Measurements from ENCODE around the gene CAMKMT. TPM values are rescaled to one million over a fixed set of nuclear protein-coding genes. Genes with fewer than 3 reads are reported as not detected.

The CAMKMT gene
- total RNA-seq, 1 experiment from 2014 or later = 17.4 TPM

DNA sequence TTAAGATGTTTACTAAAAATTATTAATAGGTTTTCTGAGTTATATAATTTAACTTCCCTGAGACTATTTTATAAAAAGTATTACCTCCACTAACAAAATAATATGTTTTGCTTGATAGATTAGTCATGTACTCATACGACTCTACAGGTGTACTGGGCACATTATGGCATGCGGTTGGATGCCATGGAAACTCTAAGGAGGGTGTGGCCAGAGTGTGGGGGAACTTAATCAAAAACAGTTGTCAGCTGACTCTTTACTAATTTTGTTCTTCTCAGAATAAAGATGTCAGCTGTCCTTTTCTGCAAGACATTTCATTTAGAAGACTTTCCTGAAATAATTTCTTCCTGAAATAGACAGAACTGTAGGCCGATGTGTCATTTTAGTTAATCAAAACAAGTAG is 351.4 kb downstream of the CAMKMT start:
- no peak overlapping the region for H2AFZ ChIP-seq (ENCODE audit: low read length)
- no peaks in the 10 kb centered on the region for H3K79me1 ChIP-seq (ENCODE audit: insufficient read depth, low read depth, low read length, poor library complexity, severe bottlenecking)
- no peak overlapping the region for H4K91ac ChIP-seq (ENCODE audit: insufficient read length, low read depth, low read length)
- no CpG with 5 or more reads among the region's 3 CpGs for WGBS (ENCODE audit: extremely low coverage, insufficient read length, low lambda C conversion rate)
- no peak overlapping the region for H3K18ac ChIP-seq (ENCODE audit: insufficient read length, low read depth, low read length)
- no peak overlapping the region for H4K8ac ChIP-seq (replicated peaks; ENCODE audit: insufficient read length, low read depth, low read length)
- no peak overlapping the region for H3K23ac ChIP-seq (ENCODE audit: insufficient read length, low read depth, low read length)
- no peaks in the 10 kb centered on the region for H3K27me3 ChIP-seq (ENCODE audit: insufficient read depth, low read length)
- no peak overlapping the region for H3T11ph ChIP-seq (ENCODE audit: low read length)
- no peak overlapping the region for H2AK5ac ChIP-seq (ENCODE audit: insufficient read length, low read length)
- H3K79me2 ChIP-seq (ENCODE audit: insufficient read depth, low read length) = no peaks in the 10 kb centered on the region
- H3K4me2 ChIP-seq (ENCODE audit: insufficient read depth, insufficient read length, low read length) = no peak overlapping the region
- no peak overlapping the region for H2BK12ac ChIP-seq (ENCODE audit: insufficient read length, low read depth, low read length)
- no peak overlapping the region for H3K56ac ChIP-seq (ENCODE audit: insufficient read length, low read depth, low read length)
- Mint-ChIP-seq H3K9me3 (no peaks in the 10 kb centered on the region), H3K27ac (no peak overlapping the region), H3K4me1 (peaks cover 19 to 28% of the 10 kb centered on the region in 2 experiments), H3K36me3 (ENCODE audit: insufficient read depth in 1 of 3, low read depth in 3 of 3) (no peaks in the 10 kb centered on the region), H3K27me3 (ENCODE audit: low read depth) (no peaks in the 10 kb centered on the region), H3K4me3 (no peak overlapping the region)
- no peak overlapping the region for H3K9ac ChIP-seq (ENCODE audit: extremely low read depth, insufficient read length, low read length)
- no peak overlapping the region for H3K4ac ChIP-seq (ENCODE audit: low read depth, low read length)
- H2BK5ac ChIP-seq (ENCODE audit: insufficient read length, low read length) = no peak overlapping the region
- TF ChIP-seq, protein P1, sequence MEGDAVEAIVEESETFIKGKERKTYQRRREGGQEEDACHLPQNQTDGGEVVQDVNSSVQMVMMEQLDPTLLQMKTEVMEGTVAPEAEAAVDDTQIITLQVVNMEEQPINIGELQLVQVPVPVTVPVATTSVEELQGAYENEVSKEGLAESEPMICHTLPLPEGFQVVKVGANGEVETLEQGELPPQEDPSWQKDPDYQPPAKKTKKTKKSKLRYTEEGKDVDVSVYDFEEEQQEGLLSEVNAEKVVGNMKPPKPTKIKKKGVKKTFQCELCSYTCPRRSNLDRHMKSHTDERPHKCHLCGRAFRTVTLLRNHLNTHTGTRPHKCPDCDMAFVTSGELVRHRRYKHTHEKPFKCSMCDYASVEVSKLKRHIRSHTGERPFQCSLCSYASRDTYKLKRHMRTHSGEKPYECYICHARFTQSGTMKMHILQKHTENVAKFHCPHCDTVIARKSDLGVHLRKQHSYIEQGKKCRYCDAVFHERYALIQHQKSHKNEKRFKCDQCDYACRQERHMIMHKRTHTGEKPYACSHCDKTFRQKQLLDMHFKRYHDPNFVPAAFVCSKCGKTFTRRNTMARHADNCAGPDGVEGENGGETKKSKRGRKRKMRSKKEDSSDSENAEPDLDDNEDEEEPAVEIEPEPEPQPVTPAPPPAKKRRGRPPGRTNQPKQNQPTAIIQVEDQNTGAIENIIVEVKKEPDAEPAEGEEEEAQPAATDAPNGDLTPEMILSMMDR (conservative IDR thresholded peaks at IDR 0.05) = no peak
- no peak overlapping the region for H2BK15ac ChIP-seq (ENCODE audit: low read depth, low read length)
- no peak overlapping the region for H2BK120ac ChIP-seq (ENCODE audit: low read depth, low read length, poor library complexity, severe bottlenecking)
- no peak overlapping the region for H3K14ac ChIP-seq (ENCODE audit: insufficient read depth, low read length)
- H3K4me1 ChIP-seq (ENCODE audit: insufficient read depth, low read length) = peaks cover 4% of the 10 kb centered on the region; the same call in 1 of the 2 replicates
- H4K5ac ChIP-seq (ENCODE audit: insufficient read length, low read depth, low read length) = no peak overlapping the region
- H3K27ac ChIP-seq (ENCODE audit: insufficient read length, low read depth, low read length) = no peak overlapping the region
- H2BK20ac ChIP-seq (ENCODE audit: low read depth, low read length, poor library complexity, severe bottlenecking) = no peak overlapping the region
- no peaks in the 10 kb centered on the region for H4K20me1 ChIP-seq (ENCODE audit: control insufficient read depth, insufficient read depth, insufficient read length)
- H3K23me2 ChIP-seq (ENCODE audit: insufficient read length, low read depth, low read length, poor library complexity, severe bottlenecking) = no peaks in the 10 kb centered on the region
- DNase-seq = no peak
- H3K9me3 ChIP-seq (ENCODE audit: control insufficient read depth, low read depth, low read length) = no peaks in the 10 kb centered on the region

Data from H9 (cell line).